H9 (cell line): ENCODE measurements around the gene NT5C3B. TPM values are rescaled to one million over a fixed set of nuclear protein-coding genes. Genes with fewer than 3 reads are reported as not detected.

Experiments
- DNase-seq: peaks from one replicate; pipeline ENCODE4 v3.0.0-alpha.2; 2017
- H2AFZ ChIP-seq: one replicate; pipeline ENCODE4 v1.6.1; 2013; ENCODE audit warnings: mild to moderate bottlenecking, low read length, control low read depth, moderate library complexity
- H2AK5ac ChIP-seq: 2 replicates; pipeline ENCODE4 v1.6.1; 2013; ENCODE audit warnings: low read length, control low read depth, mixed read lengths; ENCODE audit not compliant: insufficient read length
- H2BK120ac ChIP-seq: one replicate; pipeline ENCODE4 v1.6.1; 2013; ENCODE audit warnings: low read depth, mild to moderate bottlenecking, low read length, control low read depth, inconsistent platforms; ENCODE audit not compliant: poor library complexity, severe bottlenecking
- H2BK12ac ChIP-seq: 2 replicates; pipeline ENCODE4 v1.6.1; 2013; ENCODE audit warnings: low read length, control low read depth, mixed read lengths, low read depth; ENCODE audit not compliant: insufficient read length
- H2BK15ac ChIP-seq: 2 replicates; pipeline ENCODE4 v1.6.1; 2013; ENCODE audit warnings: low read depth, low read length, control low read depth
- H2BK20ac ChIP-seq: one replicate; pipeline ENCODE4 v1.6.1; 2013; ENCODE audit warnings: low read depth, mild to moderate bottlenecking, low read length, control low read depth, inconsistent platforms; ENCODE audit not compliant: poor library complexity, severe bottlenecking
- H2BK5ac ChIP-seq: 2 replicates; pipeline ENCODE4 v1.6.1; 2013; ENCODE audit warnings: low read length, control low read depth, mixed read lengths; ENCODE audit not compliant: insufficient read length
- H3K14ac ChIP-seq: 2 replicates; pipeline ENCODE4 v1.6.1; 2013; ENCODE audit warnings: low read length, control low read depth; ENCODE audit not compliant: insufficient read depth
- H3K18ac ChIP-seq: 2 replicates; pipeline ENCODE4 v1.6.1; 2013; ENCODE audit warnings: low read depth, mild to moderate bottlenecking, mixed read lengths, low read length, control low read depth; ENCODE audit not compliant: insufficient read length
- H3K23ac ChIP-seq: 2 replicates; pipeline ENCODE4 v1.6.1; 2013; ENCODE audit warnings: low read length, control low read depth, mixed read lengths, low read depth; ENCODE audit not compliant: insufficient read length
- H3K23me2 ChIP-seq: 2 replicates; pipeline ENCODE4 v1.6.1; 2013; ENCODE audit warnings: low read depth, mild to moderate bottlenecking, mixed read lengths, low read length, control low read depth; ENCODE audit not compliant: insufficient read length, poor library complexity, severe bottlenecking
- H3K27ac ChIP-seq: 2 replicates; pipeline ENCODE4 v1.5.1; 2013; ENCODE audit warnings: low read length, control low read depth, mixed read lengths, low read depth; ENCODE audit not compliant: insufficient read length
- H3K27me3 ChIP-seq: 2 replicates; pipeline ENCODE4 v1.6.1; 2013; ENCODE audit warnings: low read length, control low read depth, inconsistent platforms; ENCODE audit not compliant: insufficient read depth
- H3K4ac ChIP-seq: 2 replicates; pipeline ENCODE4 v1.6.1; 2013; ENCODE audit warnings: low read depth, mild to moderate bottlenecking, control low read depth, inconsistent platforms, low read length, moderate library complexity
- H3K4me1 ChIP-seq: 2 replicates; pipeline ENCODE4 v1.6.1; 2013; ENCODE audit warnings: low read length, control low read depth, inconsistent platforms; ENCODE audit not compliant: insufficient read depth
- H3K4me2 ChIP-seq: 2 replicates; pipeline ENCODE4 v1.6.1; 2013; ENCODE audit warnings: low read length, control low read depth, mixed read lengths; ENCODE audit not compliant: insufficient read length, insufficient read depth
- H3K56ac ChIP-seq: 2 replicates; pipeline ENCODE4 v1.6.1; 2013; ENCODE audit warnings: low read depth, mild to moderate bottlenecking, mixed read lengths, low read length, control low read depth; ENCODE audit not compliant: insufficient read length
- H3K79me1 ChIP-seq: 2 replicates; pipeline ENCODE4 v1.6.1; 2013; ENCODE audit warnings: low read depth, mild to moderate bottlenecking, moderate library complexity, low read length, control low read depth, inconsistent platforms; ENCODE audit not compliant: insufficient read depth, poor library complexity, severe bottlenecking
- H3K79me2 ChIP-seq: 2 replicates; pipeline ENCODE4 v1.6.1; 2013; ENCODE audit warnings: low read length, control low read depth, inconsistent platforms; ENCODE audit not compliant: insufficient read depth
- H3K9ac ChIP-seq: 2 replicates; pipeline ENCODE4 v1.6.1; 2013; ENCODE audit warnings: low read length, control low read depth, mixed read lengths; ENCODE audit not compliant: insufficient read length; ENCODE audit errors: extremely low read depth
- H3K9me3 ChIP-seq: one replicate; pipeline ENCODE4 v1.6.1; 2013; ENCODE audit warnings: low read depth, low read length, inconsistent platforms; ENCODE audit not compliant: control insufficient read depth
- H3T11ph ChIP-seq: one replicate; pipeline ENCODE4 v1.6.1; 2013; ENCODE audit warnings: mild to moderate bottlenecking, low read length, control low read depth, inconsistent platforms
- H4K20me1 ChIP-seq: one replicate; pipeline ENCODE4 v1.6.1; 2013; ENCODE audit not compliant: control insufficient read depth, insufficient read length, insufficient read depth
- H4K5ac ChIP-seq: 2 replicates; pipeline ENCODE4 v1.6.1; 2013; ENCODE audit warnings: low read depth, mild to moderate bottlenecking, mixed read lengths, low read length, control low read depth; ENCODE audit not compliant: insufficient read length
- H4K8ac ChIP-seq: replicated peaks from 2 replicates; pipeline ENCODE4 v1.6.1; 2013; ENCODE audit warnings: low read length, control low read depth, mixed read lengths, low read depth; ENCODE audit not compliant: insufficient read length
- H4K91ac ChIP-seq: 2 replicates; pipeline ENCODE4 v1.6.1; 2013; ENCODE audit warnings: low read depth, mild to moderate bottlenecking, moderate library complexity, mixed read lengths, low read length, control low read depth; ENCODE audit not compliant: insufficient read length
- H3K27ac Mint-ChIP-seq, 3 experiments: 2 replicates in 2 of 3; 3 replicates in 1 of 3; pipeline ENCODE4 v1.8.0; 2020 to 2021; ENCODE audit warnings: mixed read lengths in 3 of 3, mild to moderate bottlenecking in 1 of 3, moderate library complexity in 1 of 3
- H3K27me3 Mint-ChIP-seq: 2 replicates; pipeline ENCODE4 v1.8.0; 2021; ENCODE audit warnings: low read depth, mild to moderate bottlenecking, moderate library complexity, mixed read lengths
- H3K36me3 Mint-ChIP-seq, 3 experiments: 2 replicates in 2 of 3; 3 replicates in 1 of 3; pipeline ENCODE4 v1.8.0; 2020 to 2021; ENCODE audit warnings: low read depth in 3 of 3, mixed read lengths in 3 of 3; ENCODE audit not compliant: insufficient read depth in 1 of 3
- H3K4me1 Mint-ChIP-seq, 2 experiments: 2 replicates each; pipeline ENCODE4 v1.8.0; 2020; ENCODE audit warnings: mixed read lengths in 2 of 2
- H3K4me3 Mint-ChIP-seq, 2 experiments: 2 replicates in 1 of 2; 3 replicates in 1 of 2; pipeline ENCODE4 v1.8.0; 2020 to 2021; ENCODE audit warnings: mild to moderate bottlenecking in 2 of 2, mixed read lengths in 2 of 2, moderate library complexity in 1 of 2
- H3K9me3 Mint-ChIP-seq, 2 experiments: 2 replicates in 1 of 2; 3 replicates in 1 of 2; pipeline ENCODE4 v1.8.0; 2020; ENCODE audit warnings: mild to moderate bottlenecking in 2 of 2, mixed read lengths in 2 of 2, moderate library complexity in 1 of 2
- WGBS: extraction: QIAGEN DNeasy Blood & Tissue Kit; methylation state at CpG from one replicate; pipeline ENCODE4 v1.1.7; 2013; ENCODE audit warnings: missing lambda C conversion rate, low lambda C conversion rate, mixed read lengths; ENCODE audit not compliant: insufficient read length; ENCODE audit errors: extremely low coverage; 5-methylcytosine and 5-hydroxymethylcytosine counted together
- total RNA-seq: library from RNA; stranded (reverse); gene quantifications from 2 replicates; pipeline ENCODE4 v1.2.1, GENCODE V29; 2021
- TF ChIP-seq, protein P1 (sequence below): fragments of 200-600 bp; sonication (generic); conservative IDR thresholded peaks from 3 replicates; pipeline ENCODE4 v1.8.0; 2021; ENCODE audit warnings: antibody characterized with exemption, mild to moderate bottlenecking

NT5C3B gene
- total RNA-seq, 1 experiment from 2014 or later = 76.1 TPM

DNA sequence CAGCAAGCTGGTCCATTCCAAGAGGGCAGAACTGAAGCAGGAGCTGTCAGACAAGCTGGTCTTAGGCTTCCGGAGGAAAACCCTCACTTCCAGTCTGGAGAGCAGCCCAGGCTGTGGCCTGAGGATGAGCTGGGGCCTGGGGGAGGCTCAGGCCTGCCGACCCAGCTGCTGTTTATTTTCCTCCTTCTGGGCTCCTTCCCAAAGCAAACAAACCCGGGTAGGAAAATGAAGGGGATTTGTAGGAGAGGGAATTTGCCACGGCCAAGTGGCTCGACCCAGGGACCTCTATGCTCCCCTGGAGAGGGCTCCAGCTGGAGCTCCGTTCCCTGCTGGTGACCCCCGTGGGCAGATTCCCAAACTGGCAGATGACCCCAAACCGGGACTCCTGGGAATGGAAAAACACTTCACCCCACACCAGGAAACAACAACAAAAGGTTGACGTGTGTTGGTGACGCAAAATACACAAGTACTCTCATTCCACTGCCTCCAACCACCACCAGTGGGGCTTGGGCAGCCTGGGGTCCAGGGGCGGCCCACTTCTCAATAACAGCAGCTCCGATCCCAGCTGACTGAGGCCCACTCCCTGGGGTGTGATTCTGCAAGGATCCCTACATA is 58.4 kb downstream of the NT5C3B start:
- H3K79me1 ChIP-seq = no peaks in the 10 kb centered on the region
- peaks cover 56 to 65% of the 10 kb centered on the region in 2 experiments for H3K4me1 Mint-ChIP-seq
- H3T11ph ChIP-seq = no peak overlapping the region
- WGBS = no CpG with 5 or more reads among the region's 12 CpGs
- H3K79me2 ChIP-seq = no peaks in the 10 kb centered on the region; the same call in 1 of the 2 replicates
- H3K4ac ChIP-seq = no peak overlapping the region
- no peaks in the 10 kb centered on the region for H3K9me3 ChIP-seq
- TF ChIP-seq, protein P1, sequence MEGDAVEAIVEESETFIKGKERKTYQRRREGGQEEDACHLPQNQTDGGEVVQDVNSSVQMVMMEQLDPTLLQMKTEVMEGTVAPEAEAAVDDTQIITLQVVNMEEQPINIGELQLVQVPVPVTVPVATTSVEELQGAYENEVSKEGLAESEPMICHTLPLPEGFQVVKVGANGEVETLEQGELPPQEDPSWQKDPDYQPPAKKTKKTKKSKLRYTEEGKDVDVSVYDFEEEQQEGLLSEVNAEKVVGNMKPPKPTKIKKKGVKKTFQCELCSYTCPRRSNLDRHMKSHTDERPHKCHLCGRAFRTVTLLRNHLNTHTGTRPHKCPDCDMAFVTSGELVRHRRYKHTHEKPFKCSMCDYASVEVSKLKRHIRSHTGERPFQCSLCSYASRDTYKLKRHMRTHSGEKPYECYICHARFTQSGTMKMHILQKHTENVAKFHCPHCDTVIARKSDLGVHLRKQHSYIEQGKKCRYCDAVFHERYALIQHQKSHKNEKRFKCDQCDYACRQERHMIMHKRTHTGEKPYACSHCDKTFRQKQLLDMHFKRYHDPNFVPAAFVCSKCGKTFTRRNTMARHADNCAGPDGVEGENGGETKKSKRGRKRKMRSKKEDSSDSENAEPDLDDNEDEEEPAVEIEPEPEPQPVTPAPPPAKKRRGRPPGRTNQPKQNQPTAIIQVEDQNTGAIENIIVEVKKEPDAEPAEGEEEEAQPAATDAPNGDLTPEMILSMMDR = no peak
- H3K9ac ChIP-seq = no peak overlapping the region
- no peak overlapping the region for H4K8ac ChIP-seq
- H2AK5ac ChIP-seq = no peak overlapping the region
- no peak overlapping the region for H2BK120ac ChIP-seq
- DNase-seq = no peak
- no peaks in the 10 kb centered on the region for H3K27me3 ChIP-seq
- no peak overlapping the region for H4K5ac ChIP-seq
- no peaks in the 10 kb centered on the region for H3K23me2 ChIP-seq
- H3K36me3 Mint-ChIP-seq = peaks cover 5 to 19% (median 19%) of the 10 kb centered on the region in 3 experiments
- H3K4me2 ChIP-seq = no peak overlapping the region
- no peak overlapping the region for H3K56ac ChIP-seq
- no peak overlapping the region for H2BK20ac ChIP-seq
- no peak overlapping the region for H2BK5ac ChIP-seq
- no peaks in the 10 kb centered on the region for H3K9me3 Mint-ChIP-seq
- H3K27ac ChIP-seq = no peak overlapping the region
- no peak overlapping the region for H3K4me3 Mint-ChIP-seq
- no peak overlapping the region for H2BK15ac ChIP-seq
- no peak overlapping the region for H3K23ac ChIP-seq
- H3K14ac ChIP-seq = peak overlapping the region; percentile 50; the same call in 1 of the 2 replicates
- H4K91ac ChIP-seq = no peak overlapping the region
- H3K4me1 ChIP-seq = peaks cover 2% of the 10 kb centered on the region; the same call in 1 of the 2 replicates
- peak overlapping the region in 1 of 3 experiments; percentile 18; a peak in 1 of 7 replicates for H3K27ac Mint-ChIP-seq
- H4K20me1 ChIP-seq = no peaks in the 10 kb centered on the region
- no peaks in the 10 kb centered on the region for H3K27me3 Mint-ChIP-seq
- no peak overlapping the region for H2AFZ ChIP-seq
- no peak overlapping the region for H3K18ac ChIP-seq
- no peak overlapping the region for H2BK12ac ChIP-seq
